Activated T-helper 2 cell treated with anti-CD3 and anti-CD28 coated beads, Interferon-gamma antibody, Interleukin-2, Interleukin-4, amounts not matched to agents 10 μg/mL and 5 μg/mL and 100 μg/mL, durations not matched to agents 14 hours and 24 hours and 36 hours (primary cell): ENCODE data around the gene HOXD3. TPM values are rescaled to one million over a fixed set of nuclear protein-coding genes. Genes with fewer than 3 reads are reported as not detected.

Experiments used
- DNase-seq: peaks from one replicate; pipeline ENCODE4 v3.0.0; 2021; ENCODE audit warnings: low spot score
- H3K27ac Mint-ChIP-seq: one replicate; pipeline ENCODE4 v1.8.0; 2021; ENCODE audit warnings: mixed read lengths
- H3K27me3 Mint-ChIP-seq: one replicate; pipeline ENCODE4 v1.8.0; 2021; ENCODE audit warnings: low read depth, mixed read lengths
- H3K36me3 Mint-ChIP-seq: one replicate; pipeline ENCODE4 v1.8.0; 2021; ENCODE audit warnings: low read depth, mixed read lengths
- H3K4me1 Mint-ChIP-seq: one replicate; pipeline ENCODE4 v1.8.0; 2021; ENCODE audit warnings: low read depth, mixed read lengths
- H3K4me3 Mint-ChIP-seq: one replicate; pipeline ENCODE4 v1.8.0; 2021; ENCODE audit warnings: low read depth, mild to moderate bottlenecking, moderate library complexity, mixed read lengths
- H3K9me3 Mint-ChIP-seq: one replicate; pipeline ENCODE4 v1.8.0; 2021; ENCODE audit warnings: mixed read lengths
- intact Hi-C: fragments of 100-400 bp; cut with micrococcal nuclease; formaldehyde crosslinking; loops from one replicate; pipeline ENCODE4 v1.15.1; 2023
- total RNA-seq: library from RNA; stranded (reverse); gene quantifications from 2 replicates; pipeline ENCODE4 v1.2.3, GENCODE V29; 2022

The HOXD3 gene
- total RNA-seq, 1 donor from 2014 or later = not detected

- Mint-ChIP-seq H3K4me1 (peaks cover 8% of the 10 kb centered on the region), H3K27me3 (peaks cover 80% of the 10 kb centered on the region), H3K27ac (no peak overlapping the region), H3K4me3 (no peak overlapping the region), H3K36me3 (no peaks in the 10 kb centered on the region), H3K9me3 (no peaks in the 10 kb centered on the region)
- intact Hi-C loops = loop anchor here (1.0 to 5.0 kb wide), 5 partner anchors 317 to 1007 kb away; no protein-coding TSS in a partner anchor
- peak; percentile 64 for DNase-seq
Measured at GRCh38 chr2:176140513-176141317, 16.4 kb upstream of the HOXD3 start.

- H3K4me3 Mint-ChIP-seq = no peak overlapping the region
- no peaks in the 10 kb centered on the region for H3K36me3 Mint-ChIP-seq
- H3K27me3 Mint-ChIP-seq = peaks cover 85% of the 10 kb centered on the region
- intact Hi-C loops = loop anchor here (5.0 kb wide), 2 partner anchors 315 to 1005 kb away; no protein-coding TSS in a partner anchor
- no peak overlapping the region for H3K27ac Mint-ChIP-seq
- DNase-seq = no peak
- no peaks in the 10 kb centered on the region for H3K9me3 Mint-ChIP-seq
- H3K4me1 Mint-ChIP-seq = peaks cover 4% of the 10 kb centered on the region
Measured at GRCh38 chr2:176142281-176142680, 14.8 kb upstream of the HOXD3 start.

GRCh38 chr2:176145085-176145969 lies 11.8 kb upstream of the HOXD3 start:
- no peak overlapping the region for H3K4me3 Mint-ChIP-seq
- peaks cover under 1% of the 10 kb centered on the region for H3K36me3 Mint-ChIP-seq
- peaks cover 84% of the 10 kb centered on the region for H3K27me3 Mint-ChIP-seq
- H3K4me1 Mint-ChIP-seq = no peaks in the 10 kb centered on the region
- H3K27ac Mint-ChIP-seq = no peak overlapping the region
- H3K9me3 Mint-ChIP-seq = no peaks in the 10 kb centered on the region
- intact Hi-C loops = no loop called here
- DNase-seq = no peak

GRCh38 chr2:176146101-176146500 lies 11.0 kb upstream of the HOXD3 start:
- no peak overlapping the region for H3K4me3 Mint-ChIP-seq
- no peak overlapping the region for H3K27ac Mint-ChIP-seq
- intact Hi-C loops = no loop called here
- H3K4me1 Mint-ChIP-seq = no peaks in the 10 kb centered on the region
- no peak for DNase-seq
- peaks cover 3% of the 10 kb centered on the region for H3K36me3 Mint-ChIP-seq
- H3K9me3 Mint-ChIP-seq = no peaks in the 10 kb centered on the region
- peaks cover 86% of the 10 kb centered on the region for H3K27me3 Mint-ChIP-seq

GRCh38 chr2:176146645-176147044 lies 10.5 kb upstream of the HOXD3 start:
- H3K9me3 Mint-ChIP-seq = no peaks in the 10 kb centered on the region
- H3K36me3 Mint-ChIP-seq = peaks cover 3% of the 10 kb centered on the region
- intact Hi-C loops = no loop called here
- no peak overlapping the region for H3K27ac Mint-ChIP-seq
- DNase-seq = no peak
- peaks cover 86% of the 10 kb centered on the region for H3K27me3 Mint-ChIP-seq
- no peaks in the 10 kb centered on the region for H3K4me1 Mint-ChIP-seq
- H3K4me3 Mint-ChIP-seq = no peak overlapping the region

GRCh38 chr2:176147210-176147799 lies 9.8 kb upstream of the HOXD3 start:
- Mint-ChIP-seq H3K4me3 (no peak overlapping the region), H3K4me1 (no peaks in the 10 kb centered on the region), H3K9me3 (no peaks in the 10 kb centered on the region), H3K27ac (no peak overlapping the region), H3K36me3 (peaks cover 3% of the 10 kb centered on the region), H3K27me3 (peaks cover 81% of the 10 kb centered on the region)
- no peak for DNase-seq
- intact Hi-C loops = no loop called here

- Mint-ChIP-seq H3K9me3 (no peaks in the 10 kb centered on the region), H3K27ac (no peak overlapping the region), H3K36me3 (peaks cover 3% of the 10 kb centered on the region), H3K27me3 (peaks cover 85% of the 10 kb centered on the region), H3K4me3 (no peak overlapping the region), H3K4me1 (no peaks in the 10 kb centered on the region)
- DNase-seq = no peak
- intact Hi-C loops = no loop called here
Measured at GRCh38 chr2:176147800-176148496, 9.2 kb upstream of the HOXD3 start.

- H3K27me3 Mint-ChIP-seq = peaks cover 83% of the 10 kb centered on the region
- no peaks in the 10 kb centered on the region for H3K9me3 Mint-ChIP-seq
- intact Hi-C loops = no loop called here
- no peak overlapping the region for H3K4me3 Mint-ChIP-seq
- no peak for DNase-seq
- H3K27ac Mint-ChIP-seq = no peak overlapping the region
- H3K4me1 Mint-ChIP-seq = no peaks in the 10 kb centered on the region
- H3K36me3 Mint-ChIP-seq = peaks cover 3% of the 10 kb centered on the region
Measured at GRCh38 chr2:176148751-176149421, 8.2 kb upstream of the HOXD3 start.

- H3K27ac Mint-ChIP-seq = no peak overlapping the region
- H3K9me3 Mint-ChIP-seq = no peaks in the 10 kb centered on the region
- H3K27me3 Mint-ChIP-seq = peaks cover 86% of the 10 kb centered on the region
- peaks cover 3% of the 10 kb centered on the region for H3K36me3 Mint-ChIP-seq
- no peak for DNase-seq
- intact Hi-C loops = no loop called here
- no peak overlapping the region for H3K4me3 Mint-ChIP-seq
- no peaks in the 10 kb centered on the region for H3K4me1 Mint-ChIP-seq
Measured at GRCh38 chr2:176149481-176149938, 7.6 kb upstream of the HOXD3 start.

- H3K4me3 Mint-ChIP-seq = no peak overlapping the region
- H3K27me3 Mint-ChIP-seq = peaks cover 87% of the 10 kb centered on the region
- intact Hi-C loops = loop anchor here (2.0 kb wide), 1 partner anchor 13 kb away; no protein-coding TSS in a partner anchor
- DNase-seq = no peak
- no peaks in the 10 kb centered on the region for H3K4me1 Mint-ChIP-seq
- H3K36me3 Mint-ChIP-seq = peaks cover 3% of the 10 kb centered on the region
- H3K9me3 Mint-ChIP-seq = no peaks in the 10 kb centered on the region
- H3K27ac Mint-ChIP-seq = no peak overlapping the region
Measured at GRCh38 chr2:176149939-176150583, 7.0 kb upstream of the HOXD3 start.

GRCh38 chr2:176150584-176151441 lies 6.3 kb upstream of the HOXD3 start:
- Mint-ChIP-seq H3K27me3 (peaks cover 88% of the 10 kb centered on the region), H3K27ac (no peak overlapping the region), H3K4me1 (no peaks in the 10 kb centered on the region), H3K36me3 (peaks cover 3% of the 10 kb centered on the region), H3K9me3 (no peaks in the 10 kb centered on the region), H3K4me3 (no peak overlapping the region)
- DNase-seq = no peak
- intact Hi-C loops = loop anchor here (2.0 kb wide), 1 partner anchor 14 kb away; no protein-coding TSS in a partner anchor
